PC-9 (cell line): ENCODE results near the gene PJVK.

Experiments used
- CTCF ChIP-seq: fragments of 200-600 bp; sonication (generic); conservative IDR thresholded peaks from 2 replicates; pipeline ENCODE4 v1.6.1; 2017; ENCODE audit warnings: mixed run types, antibody characterized with exemption, mild to moderate bottlenecking, moderate library complexity
- EZH2 ChIP-seq: fragments of 200-600 bp; sonication (generic); IDR thresholded peaks from 2 replicates; pipeline ENCODE4 v1.8.0; 2017; ENCODE audit warnings: antibody characterized with exemption, low read depth

- TF ChIP-seq CTCF (no peak), EZH2 (no peak)
These were observed 729 bp upstream of the PJVK start for GRCh38 chr2:178450524-178450773.
